ENCODE measurements around the gene CDH19.

The CDH19 gene

GRCh38 chr18:66601649-66602048 is 2.2 kb downstream of the CDH19 start:
- TF ChIP-seq USF1 (IDR thresholded peaks at IDR 0.05) (no peak), REST (IDR thresholded peaks at IDR 0.05; ENCODE audit: low read depth) (no peak), TCF12 (IDR thresholded peaks at IDR 0.05; ENCODE audit: low read depth) (no peak), CREB1 (IDR thresholded peaks at IDR 0.05; ENCODE audit: low read depth) (no peak), FOXM1 (IDR thresholded peaks at IDR 0.05; ENCODE audit: borderline replicate concordance, low read depth) (no peak), YY1 (IDR thresholded peaks at IDR 0.05; ENCODE audit: low read depth) (no peak), NFIC (IDR thresholded peaks at IDR 0.05) (no peak), CEBPB (IDR thresholded peaks at IDR 0.05) (no peak), TAF1 (IDR thresholded peaks at IDR 0.05; ENCODE audit: low read depth) (no peak), ZBTB7A (IDR thresholded peaks at IDR 0.05; ENCODE audit: low read depth) (no peak), EGR1 (IDR thresholded peaks at IDR 0.05) (no peak), EP300 (IDR thresholded peaks at IDR 0.05; ENCODE audit: borderline replicate concordance) (no peak), RAD21 (IDR thresholded peaks at IDR 0.05; ENCODE audit: low read depth) (no peak), MAX (IDR thresholded peaks at IDR 0.05) (no peak), TEAD4 (IDR thresholded peaks at IDR 0.05) (no peak)

- TF ChIP-seq ZBTB7A (IDR thresholded peaks at IDR 0.05; ENCODE audit: low read depth) (no peak), TAF1 (IDR thresholded peaks at IDR 0.05; ENCODE audit: low read depth) (no peak), EP300 (IDR thresholded peaks at IDR 0.05; ENCODE audit: borderline replicate concordance) (no peak), CREB1 (IDR thresholded peaks at IDR 0.05; ENCODE audit: low read depth) (no peak), YY1 (IDR thresholded peaks at IDR 0.05; ENCODE audit: low read depth) (no peak), TCF12 (IDR thresholded peaks at IDR 0.05; ENCODE audit: low read depth) (no peak)
These were observed 4.7 kb downstream of the CDH19 start for GRCh38 chr18:66599190-66599589.

- TF ChIP-seq RAD21 (IDR thresholded peaks at IDR 0.05; ENCODE audit: low read depth) (no peak), TCF12 (IDR thresholded peaks at IDR 0.05; ENCODE audit: low read depth) (no peak)
These were observed 16.5 kb downstream of the CDH19 start for GRCh38 chr18:66587430-66587829.

GRCh38 chr18:66582211-66582610 is 21.7 kb downstream of the CDH19 start:
- TF ChIP-seq TCF12 (IDR thresholded peaks at IDR 0.05; ENCODE audit: low read depth) (no peak), TEAD4 (IDR thresholded peaks at IDR 0.05) (no peak), ZBTB7A (IDR thresholded peaks at IDR 0.05; ENCODE audit: low read depth) (no peak), CEBPB (IDR thresholded peaks at IDR 0.05) (no peak), RAD21 (IDR thresholded peaks at IDR 0.05; ENCODE audit: low read depth) (no peak)

- no peak for TF ChIP-seq YY1 (IDR thresholded peaks at IDR 0.05; ENCODE audit: low read depth)
- no peak for TF ChIP-seq TAF1 (IDR thresholded peaks at IDR 0.05; ENCODE audit: low read depth)
- TF ChIP-seq CREB1 (IDR thresholded peaks at IDR 0.05; ENCODE audit: low read depth), result no peak
- no peak for TF ChIP-seq ZBTB7A (IDR thresholded peaks at IDR 0.05; ENCODE audit: low read depth)
- TF ChIP-seq USF1 (IDR thresholded peaks at IDR 0.05), result no peak
- no peak for TF ChIP-seq EP300 (IDR thresholded peaks at IDR 0.05; ENCODE audit: borderline replicate concordance)
- TF ChIP-seq REST (IDR thresholded peaks at IDR 0.05; ENCODE audit: low read depth), result no peak
- TF ChIP-seq RAD21 (IDR thresholded peaks at IDR 0.05; ENCODE audit: low read depth), result no peak
- no peak for TF ChIP-seq TEAD4 (IDR thresholded peaks at IDR 0.05)
- TF ChIP-seq EGR1 (IDR thresholded peaks at IDR 0.05), result no peak
- TF ChIP-seq NFIC (IDR thresholded peaks at IDR 0.05), result no peak
- no peak for TF ChIP-seq TCF12 (IDR thresholded peaks at IDR 0.05; ENCODE audit: low read depth)
- no peak for TF ChIP-seq FOXM1 (IDR thresholded peaks at IDR 0.05; ENCODE audit: borderline replicate concordance, low read depth)
- TF ChIP-seq MAX (IDR thresholded peaks at IDR 0.05), result no peak
- TF ChIP-seq CEBPB (IDR thresholded peaks at IDR 0.05), result no peak
These were observed 28.6 kb downstream of the CDH19 start for GRCh38 chr18:66575263-66575662.

GRCh38 chr18:66571845-66572244 is 32.0 kb downstream of the CDH19 start:
- TF ChIP-seq ZBTB7A (IDR thresholded peaks at IDR 0.05; ENCODE audit: low read depth), result no peak
- TF ChIP-seq TEAD4 (IDR thresholded peaks at IDR 0.05), result no peak
- TF ChIP-seq RAD21 (IDR thresholded peaks at IDR 0.05; ENCODE audit: low read depth), result no peak
- no peak for TF ChIP-seq TAF1 (IDR thresholded peaks at IDR 0.05; ENCODE audit: low read depth)
- TF ChIP-seq FOXM1 (IDR thresholded peaks at IDR 0.05; ENCODE audit: borderline replicate concordance, low read depth), result no peak
- TF ChIP-seq CREB1 (IDR thresholded peaks at IDR 0.05; ENCODE audit: low read depth), result no peak
- no peak for TF ChIP-seq EP300 (IDR thresholded peaks at IDR 0.05; ENCODE audit: borderline replicate concordance)
- no peak for TF ChIP-seq EGR1 (IDR thresholded peaks at IDR 0.05)
- TF ChIP-seq MAX (IDR thresholded peaks at IDR 0.05), result no peak
- TF ChIP-seq USF1 (IDR thresholded peaks at IDR 0.05), result no peak
- no peak for TF ChIP-seq TCF12 (IDR thresholded peaks at IDR 0.05; ENCODE audit: low read depth)
- no peak for TF ChIP-seq REST (IDR thresholded peaks at IDR 0.05; ENCODE audit: low read depth)
- no peak for TF ChIP-seq NFIC (IDR thresholded peaks at IDR 0.05)
- TF ChIP-seq CEBPB (IDR thresholded peaks at IDR 0.05), result no peak
